Measurements from ENCODE around the gene CAMK1D. TPM values are rescaled to one million over a fixed set of nuclear protein-coding genes. Genes with fewer than 3 reads are reported as not detected.
A peak's percentile ranks its signal among the peaks of the same experiment; 100 is the strongest.

Gene CAMK1D
- total RNA-seq, 2 experiments from 2014 or later = 3.4 to 4.2 TPM

DNA sequence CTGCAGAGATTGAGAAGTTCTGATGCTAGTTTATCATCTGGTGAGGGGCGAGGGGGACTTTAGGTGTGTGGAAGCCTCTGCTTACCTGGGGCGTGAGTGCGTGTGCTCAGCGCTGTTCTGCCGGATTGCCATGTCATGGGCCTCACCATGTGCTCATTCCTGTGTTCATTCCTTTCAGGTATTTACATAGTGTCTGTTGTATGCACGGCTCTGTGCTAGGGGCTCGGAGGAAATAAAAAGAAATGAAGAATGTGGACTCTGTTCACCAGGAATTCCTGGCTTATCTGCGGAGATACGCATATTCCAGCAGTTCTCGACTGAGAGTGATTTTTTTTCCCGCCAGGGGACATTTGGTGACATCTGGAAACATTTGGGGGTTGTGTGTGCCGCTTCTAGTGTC is 152.0 kb downstream of the CAMK1D start:
- H3K27ac Mint-ChIP-seq = no peak overlapping the region

DNA sequence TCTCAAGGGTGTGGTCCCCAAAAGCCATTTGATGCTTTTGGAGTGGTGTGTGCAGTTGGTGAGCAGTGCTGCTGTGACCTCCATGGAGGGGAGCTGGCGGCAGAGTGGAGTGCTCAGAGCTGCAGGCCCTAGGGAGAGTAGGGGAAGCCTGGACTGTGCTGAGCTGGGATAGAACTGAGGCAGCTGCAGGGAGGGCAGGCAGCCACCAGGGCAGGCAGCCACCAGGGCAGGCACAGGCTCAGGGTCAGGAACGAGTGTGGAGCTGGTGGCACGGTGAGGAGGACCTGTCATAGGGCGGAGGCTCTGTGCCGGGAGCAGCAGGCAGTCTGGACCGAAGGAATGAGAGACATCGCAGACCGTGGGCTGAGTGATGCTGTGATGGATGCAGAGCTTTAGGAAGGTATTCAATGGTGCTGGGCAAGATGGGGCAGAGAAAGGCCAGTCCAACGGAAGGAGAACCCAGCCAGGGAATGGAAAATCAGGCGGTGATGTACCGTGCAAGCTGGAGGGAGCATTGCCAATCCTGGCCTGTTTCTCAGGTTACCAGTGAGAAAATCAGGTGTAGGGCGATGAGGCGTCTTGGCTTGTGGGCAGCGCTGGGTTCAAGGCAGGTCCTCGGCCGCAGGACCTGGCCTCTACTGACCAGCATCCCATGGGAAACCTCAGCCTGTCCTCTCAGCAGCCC is 152.6 kb downstream of the CAMK1D start:
- no peak overlapping the region for H3K4me3 Mint-ChIP-seq
- H3K9me3 Mint-ChIP-seq (ENCODE audit: insufficient read depth) = no peaks in the 10 kb centered on the region
- peaks cover 10% of the 10 kb centered on the region for H3K27me3 Mint-ChIP-seq (ENCODE audit: low read depth)
- ChIA-PET POLR2A (no interaction called here), CTCF (no interaction called here)
- ATAC-seq = no peak
- no peaks in the 10 kb centered on the region for H3K36me3 Mint-ChIP-seq (ENCODE audit: low read depth)
- peaks cover 12% of the 10 kb centered on the region for H3K4me1 Mint-ChIP-seq (ENCODE audit: low read depth)
- DNase-seq = peak; percentile 15
- no peak overlapping the region for H3K27ac Mint-ChIP-seq

More for the DNA sequence above, 152.0 kb downstream of the CAMK1D start:
- DNase-seq (no peak), ATAC-seq (no peak)
- Mint-ChIP-seq H3K4me3 (no peak overlapping the region), H3K36me3 (ENCODE audit: low read depth) (no peaks in the 10 kb centered on the region), H3K27me3 (ENCODE audit: low read depth) (peaks cover 10% of the 10 kb centered on the region), H3K4me1 (ENCODE audit: low read depth) (peaks cover 10% of the 10 kb centered on the region), H3K9me3 (ENCODE audit: insufficient read depth) (no peaks in the 10 kb centered on the region)
- ChIA-PET CTCF (interaction anchor here (0.9 kb wide), 1 partner anchor 155 kb away, joined by 3 read pairs; no protein-coding TSS in a partner anchor), POLR2A (no interaction called here)

DNA sequence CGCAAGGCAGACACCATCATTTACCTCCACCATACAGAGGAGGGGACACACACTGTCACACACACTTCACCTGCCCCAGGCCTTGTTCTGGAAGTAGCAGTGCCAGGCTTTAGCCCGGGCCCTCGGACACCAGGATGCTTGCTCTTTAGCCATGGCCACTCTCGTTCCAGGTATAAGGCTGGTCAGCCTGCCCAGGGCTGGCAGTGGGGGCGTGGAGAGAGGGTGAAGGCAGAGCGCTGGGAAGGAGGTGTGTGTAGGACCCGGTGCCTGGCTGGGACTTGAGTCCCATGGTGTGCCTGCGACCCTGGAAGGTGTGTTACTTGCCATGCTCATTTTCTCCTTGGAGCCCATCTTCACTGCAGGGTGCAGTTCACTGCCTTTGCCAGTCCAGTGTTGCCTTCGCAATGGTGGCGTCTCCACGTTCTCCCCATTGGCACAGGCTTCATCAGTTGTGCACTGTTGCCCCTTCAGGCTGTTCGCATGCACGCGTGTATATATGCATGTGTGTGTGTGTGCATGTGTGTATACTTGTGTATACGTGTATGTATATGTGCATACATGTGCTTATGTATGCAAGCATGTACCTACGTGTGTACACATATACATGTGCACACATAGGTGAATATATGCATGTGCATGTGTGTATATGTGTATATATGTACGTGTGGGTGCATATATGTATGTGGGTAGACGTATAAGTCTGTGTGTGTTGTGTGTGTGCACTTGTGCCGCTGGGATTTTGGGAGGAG is 153.4 kb downstream of the CAMK1D start:
- H3K4me1 Mint-ChIP-seq (ENCODE audit: low read depth) = peaks cover 19% of the 10 kb centered on the region

DNA sequence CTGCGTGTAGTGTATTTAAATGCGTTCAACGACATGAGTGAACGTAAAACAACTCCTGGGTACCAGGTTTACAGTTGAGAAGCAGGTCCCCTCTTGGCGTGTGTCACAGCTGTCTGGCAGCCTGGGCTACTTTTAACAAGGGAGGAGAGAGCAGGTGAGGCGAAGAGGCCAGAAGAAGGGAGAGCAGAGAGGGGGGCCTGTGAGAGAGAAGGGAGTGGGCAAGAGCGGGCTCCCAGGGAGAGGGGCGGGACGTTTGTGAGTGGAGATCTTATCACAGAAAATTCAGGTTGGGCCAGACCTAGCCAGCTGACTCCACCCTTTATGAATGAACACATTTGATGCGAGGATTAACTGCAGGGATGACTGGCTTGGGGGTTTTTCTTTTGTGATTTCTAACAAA is 154.0 kb downstream of the CAMK1D start:
- Mint-ChIP-seq H3K9me3 (ENCODE audit: insufficient read depth) (no peaks in the 10 kb centered on the region), H3K27ac (no peak overlapping the region), H3K27me3 (ENCODE audit: low read depth) (peaks cover 10% of the 10 kb centered on the region), H3K4me3 (no peak overlapping the region), H3K4me1 (ENCODE audit: low read depth) (peaks cover 26% of the 10 kb centered on the region), H3K36me3 (ENCODE audit: low read depth) (no peaks in the 10 kb centered on the region)
- DNase-seq (peak; percentile 17), ATAC-seq (no peak)
- ChIA-PET POLR2A (no interaction called here), CTCF (no interaction called here)

More for the DNA sequence above, 153.4 kb downstream of the CAMK1D start:
- peaks cover 10% of the 10 kb centered on the region for H3K27me3 Mint-ChIP-seq (ENCODE audit: low read depth)
- H3K36me3 Mint-ChIP-seq (ENCODE audit: low read depth) = no peaks in the 10 kb centered on the region
- no peak overlapping the region for H3K4me3 Mint-ChIP-seq
- ChIA-PET CTCF (no interaction called here), POLR2A (no interaction called here)
- DNase-seq (peak; percentile 17), ATAC-seq (no peak)
- no peak overlapping the region for H3K27ac Mint-ChIP-seq
- no peaks in the 10 kb centered on the region for H3K9me3 Mint-ChIP-seq (ENCODE audit: insufficient read depth)

DNA sequence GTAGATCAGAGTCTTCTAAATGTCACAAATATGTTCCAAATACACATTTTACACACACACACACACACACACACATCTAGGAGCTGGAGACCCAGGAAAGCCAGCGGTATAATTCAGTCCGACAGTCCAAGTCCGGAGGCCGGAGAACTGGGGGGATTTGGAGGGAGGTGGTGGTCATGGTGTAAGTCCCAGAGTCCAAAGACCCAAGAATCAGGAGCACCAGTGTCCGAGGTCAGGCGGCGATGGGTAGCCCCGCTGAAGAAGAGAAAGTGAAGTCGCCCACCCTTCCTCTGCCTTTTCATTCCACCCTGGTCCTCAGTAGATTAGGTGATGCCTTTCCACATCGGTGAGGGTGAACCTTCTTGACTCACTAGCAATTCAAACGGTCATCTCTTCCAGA is 154.8 kb downstream of the CAMK1D start:
- peaks cover 34% of the 10 kb centered on the region for H3K4me1 Mint-ChIP-seq (ENCODE audit: low read depth)
- CTCF ChIA-PET = no interaction called here
- no peaks in the 10 kb centered on the region for H3K36me3 Mint-ChIP-seq (ENCODE audit: low read depth)
- H3K9me3 Mint-ChIP-seq (ENCODE audit: insufficient read depth) = no peaks in the 10 kb centered on the region
- H3K27me3 Mint-ChIP-seq (ENCODE audit: low read depth) = peaks cover 14% of the 10 kb centered on the region
- DNase-seq = no peak
- H3K27ac Mint-ChIP-seq = no peak overlapping the region
- no peak overlapping the region for H3K4me3 Mint-ChIP-seq
- ATAC-seq = no peak
- POLR2A ChIA-PET = no interaction called here

DNA sequence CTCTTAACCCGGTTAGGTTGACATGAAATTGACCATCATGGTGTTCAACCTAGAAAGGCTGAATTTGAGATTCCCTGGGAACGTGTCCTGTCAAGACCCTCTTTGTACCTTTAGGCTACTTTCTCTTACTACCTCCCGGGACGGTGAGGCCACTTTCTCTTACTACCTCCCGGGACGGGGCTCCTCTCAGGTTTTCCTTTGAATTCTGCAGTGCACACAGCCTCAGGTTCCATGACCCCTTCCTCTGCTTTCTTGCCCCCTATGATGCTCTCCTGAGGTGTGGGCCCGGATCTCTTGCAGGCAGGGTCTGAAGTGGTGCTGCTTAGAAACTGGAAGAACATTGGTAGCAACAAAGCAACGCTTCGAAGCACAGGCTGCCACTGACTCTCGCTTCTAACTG is 155.3 kb downstream of the CAMK1D start:
- H3K27me3 Mint-ChIP-seq (ENCODE audit: low read depth) = peaks cover 12% of the 10 kb centered on the region
- H3K9me3 Mint-ChIP-seq (ENCODE audit: insufficient read depth) = no peaks in the 10 kb centered on the region
- no peak overlapping the region for H3K4me3 Mint-ChIP-seq
- peak; percentile 14 for DNase-seq
- no peak for ATAC-seq
- H3K36me3 Mint-ChIP-seq (ENCODE audit: low read depth) = no peaks in the 10 kb centered on the region
- POLR2A ChIA-PET = no interaction called here
- CTCF ChIA-PET = no interaction called here
- H3K27ac Mint-ChIP-seq = no peak overlapping the region
- H3K4me1 Mint-ChIP-seq (ENCODE audit: low read depth) = peaks cover 38% of the 10 kb centered on the region

DNA sequence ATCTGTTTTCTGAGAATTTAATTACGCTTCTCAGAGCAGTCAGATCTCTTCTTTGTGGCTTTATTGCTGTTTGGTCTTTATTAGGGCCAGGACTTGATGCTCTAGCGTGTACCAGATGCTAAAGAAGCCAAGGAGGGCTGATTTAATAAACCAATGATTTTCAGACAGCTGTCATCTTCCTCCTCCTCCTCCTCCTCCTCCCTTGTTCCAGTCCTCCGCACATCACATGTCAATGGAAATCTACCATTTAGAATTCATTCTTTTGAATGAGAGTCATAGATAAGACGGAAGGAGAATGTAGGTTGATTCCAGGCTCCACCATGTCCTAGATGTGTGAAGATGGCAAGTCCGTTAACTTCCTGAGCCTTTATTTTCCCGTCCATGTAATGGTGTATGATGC is 156.3 kb downstream of the CAMK1D start:
- ChIA-PET POLR2A (no interaction called here), CTCF (no interaction called here)
- H3K9me3 Mint-ChIP-seq (ENCODE audit: insufficient read depth) = no peaks in the 10 kb centered on the region

DNA sequence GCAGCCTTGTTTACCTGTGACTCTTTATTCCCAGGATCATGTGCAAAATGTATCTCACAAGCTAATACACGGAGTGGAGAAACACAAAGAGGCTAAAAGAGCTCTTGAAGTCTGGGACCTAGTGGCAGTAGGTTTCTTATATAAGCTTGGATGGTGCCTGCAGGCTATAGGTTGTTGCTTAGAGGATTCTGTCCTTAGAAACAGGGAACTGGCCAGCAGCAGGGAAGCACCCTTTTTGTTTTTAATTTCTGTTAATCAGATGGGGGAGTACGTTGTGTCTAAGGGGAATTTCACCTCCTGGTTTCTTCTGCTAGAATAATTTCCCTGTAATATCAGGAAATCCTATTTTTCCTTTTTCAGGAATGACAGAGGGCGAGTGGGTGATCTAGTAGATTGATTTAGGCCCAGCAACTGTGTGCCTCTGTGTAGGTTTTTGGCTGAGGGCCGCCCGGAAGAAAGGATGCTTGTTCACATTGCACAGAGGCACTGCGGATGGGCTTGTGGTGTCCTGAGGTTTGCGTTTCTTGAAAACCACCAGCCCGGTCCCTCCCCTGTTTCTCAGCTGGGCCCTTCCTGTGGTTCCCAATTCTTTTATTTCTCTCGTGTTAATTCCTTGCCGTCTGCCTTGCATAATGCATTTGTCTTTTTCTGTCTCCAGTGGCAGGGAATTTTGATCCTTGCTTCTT is 158.0 kb downstream of the CAMK1D start:
- Mint-ChIP-seq H3K27ac (no peak overlapping the region), H3K9me3 (ENCODE audit: insufficient read depth) (no peaks in the 10 kb centered on the region), H3K4me3 (peak overlapping the region; percentile 22), H3K36me3 (ENCODE audit: low read depth) (no peaks in the 10 kb centered on the region), H3K27me3 (ENCODE audit: low read depth) (peaks cover 12% of the 10 kb centered on the region), H3K4me1 (ENCODE audit: low read depth) (peaks cover 39% of the 10 kb centered on the region)
- CTCF ChIA-PET = no interaction called here
- POLR2A ChIA-PET = no interaction called here
- ATAC-seq (peak; percentile 75), DNase-seq (peak; percentile 70)

More for the DNA sequence above, 156.3 kb downstream of the CAMK1D start:
- H3K36me3 Mint-ChIP-seq (ENCODE audit: low read depth) = no peaks in the 10 kb centered on the region
- H3K4me3 Mint-ChIP-seq = no peak overlapping the region
- DNase-seq (no peak), ATAC-seq (no peak)
- peaks cover 44% of the 10 kb centered on the region for H3K4me1 Mint-ChIP-seq (ENCODE audit: low read depth)
- H3K27me3 Mint-ChIP-seq (ENCODE audit: low read depth) = peaks cover 12% of the 10 kb centered on the region
- no peak overlapping the region for H3K27ac Mint-ChIP-seq

DNA sequence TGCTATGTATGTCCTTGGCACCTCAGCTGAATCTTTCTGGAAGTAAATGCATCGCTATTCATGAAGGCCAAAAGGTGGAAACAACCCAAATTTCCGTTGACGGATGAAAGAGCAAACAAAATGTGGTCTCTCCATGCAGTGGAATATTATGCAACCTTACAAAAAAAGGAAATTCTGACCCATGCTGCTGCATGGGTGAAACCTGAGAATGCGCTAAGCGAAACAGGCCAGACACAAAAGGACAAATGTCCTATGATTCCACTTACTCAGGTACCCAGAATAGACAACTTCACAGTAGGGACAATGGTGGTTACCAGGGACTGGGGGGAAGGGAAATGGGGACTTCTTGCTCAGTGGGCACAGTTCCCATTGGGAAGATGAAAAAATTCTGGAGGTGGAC is 158.8 kb downstream of the CAMK1D start:
- no peak for ATAC-seq
- no peaks in the 10 kb centered on the region for H3K36me3 Mint-ChIP-seq (ENCODE audit: low read depth)
- no peak overlapping the region for H3K27ac Mint-ChIP-seq
- DNase-seq = no peak
- no peaks in the 10 kb centered on the region for H3K9me3 Mint-ChIP-seq (ENCODE audit: insufficient read depth)
- POLR2A ChIA-PET = no interaction called here
- CTCF ChIA-PET = interaction anchor here (0.7 kb wide), 1 partner anchor 121 kb away, joined by 3 read pairs; no protein-coding TSS in a partner anchor
- H3K4me1 Mint-ChIP-seq (ENCODE audit: low read depth) = peaks cover 39% of the 10 kb centered on the region
- no peak overlapping the region for H3K4me3 Mint-ChIP-seq
- H3K27me3 Mint-ChIP-seq (ENCODE audit: low read depth) = peaks cover 10% of the 10 kb centered on the region

DNA sequence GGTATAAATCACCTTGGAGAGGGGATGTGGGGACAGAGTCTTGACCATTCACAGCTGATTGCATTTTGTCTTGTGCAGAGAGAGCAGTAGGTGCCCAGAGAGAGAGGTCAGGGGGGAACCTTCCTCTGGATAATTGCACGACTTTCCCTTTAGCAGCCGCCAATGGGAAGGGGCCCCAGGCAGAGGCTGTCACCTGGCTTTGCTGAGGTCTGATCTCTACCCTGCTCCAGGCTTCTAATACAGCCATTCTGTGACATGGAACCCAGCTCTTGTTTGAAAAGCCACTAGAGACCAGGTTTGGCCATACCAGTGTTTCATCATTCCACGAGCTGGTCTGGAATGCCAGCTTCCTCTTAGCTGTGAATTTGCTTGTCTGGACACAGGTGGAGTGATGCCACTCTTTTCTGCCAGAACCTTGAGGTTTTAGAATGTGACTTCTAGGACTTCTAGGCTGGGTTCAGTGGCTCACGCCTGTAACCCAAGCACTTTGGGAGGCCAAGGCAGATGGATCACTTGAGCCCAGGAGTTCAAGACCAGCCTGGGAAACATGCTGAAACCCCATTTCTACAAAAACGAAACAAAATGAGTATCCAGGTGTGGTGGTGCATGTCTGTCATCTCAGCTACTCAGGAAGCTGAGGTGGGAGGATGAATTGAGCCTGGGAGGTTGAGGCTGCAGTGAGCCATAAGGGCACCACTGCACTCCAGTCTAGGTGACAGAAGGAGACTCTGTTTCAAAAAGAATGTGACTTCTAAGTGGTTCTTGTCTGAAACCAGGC is 159.9 kb downstream of the CAMK1D start:
- no peak for ATAC-seq
- Mint-ChIP-seq H3K27me3 (ENCODE audit: low read depth) (peaks cover 7% of the 10 kb centered on the region), H3K4me3 (no peak overlapping the region), H3K9me3 (ENCODE audit: insufficient read depth) (no peaks in the 10 kb centered on the region), H3K4me1 (ENCODE audit: low read depth) (peaks cover 42% of the 10 kb centered on the region), H3K27ac (no peak overlapping the region), H3K36me3 (ENCODE audit: low read depth) (no peaks in the 10 kb centered on the region)
- ChIA-PET POLR2A (no interaction called here), CTCF (interaction anchor here (0.7 kb wide), 1 partner anchor 120 kb away, joined by 3 read pairs; no protein-coding TSS in a partner anchor)
- DNase-seq = no peak

DNA sequence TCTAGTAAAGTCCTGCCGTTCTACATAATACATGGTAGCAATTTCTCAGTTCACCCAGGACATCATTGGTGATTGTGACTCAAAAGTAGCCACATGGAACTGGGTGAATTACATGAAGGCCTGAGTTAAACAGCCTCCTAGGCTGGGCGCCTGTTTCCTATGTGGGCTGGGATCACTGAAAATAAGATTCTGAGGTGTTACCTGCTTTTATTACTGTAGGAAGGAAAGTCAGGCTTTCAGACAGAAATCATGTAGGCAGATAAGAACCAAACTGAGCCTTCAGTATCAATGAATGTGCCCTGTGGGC is 160.4 kb downstream of the CAMK1D start:
- Mint-ChIP-seq H3K27me3 (ENCODE audit: low read depth) (peaks cover 7% of the 10 kb centered on the region), H3K4me3 (no peak overlapping the region), H3K27ac (no peak overlapping the region), H3K36me3 (ENCODE audit: low read depth) (no peaks in the 10 kb centered on the region), H3K4me1 (ENCODE audit: low read depth) (peaks cover 44% of the 10 kb centered on the region), H3K9me3 (ENCODE audit: insufficient read depth) (no peaks in the 10 kb centered on the region)
- ATAC-seq = no peak
- no peak for DNase-seq
- POLR2A ChIA-PET = no interaction called here
- CTCF ChIA-PET = no interaction called here

DNA sequence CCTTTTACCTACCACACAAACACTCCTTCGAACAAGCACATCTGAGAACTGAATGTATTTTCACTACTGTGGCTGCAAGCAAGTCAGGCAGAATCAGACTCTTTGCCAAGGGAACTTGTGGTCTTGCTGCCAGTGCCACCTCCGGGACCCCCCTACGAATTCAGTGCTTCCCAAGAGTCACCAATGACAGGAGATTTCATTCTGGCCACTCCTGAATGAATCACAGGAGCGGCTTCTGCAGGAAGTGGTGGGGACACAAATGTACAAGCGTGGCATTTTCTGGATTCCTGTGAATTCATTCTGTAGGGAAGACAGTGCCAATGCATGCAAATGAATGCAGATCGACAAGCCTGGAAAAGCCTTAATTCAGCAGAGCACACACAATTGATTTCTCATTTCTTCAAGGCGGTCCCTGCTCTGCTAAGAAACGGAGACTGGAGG is 161.2 kb downstream of the CAMK1D start:
- Mint-ChIP-seq H3K27me3 (ENCODE audit: low read depth) (peaks cover 7% of the 10 kb centered on the region), H3K9me3 (ENCODE audit: insufficient read depth) (no peaks in the 10 kb centered on the region), H3K4me1 (ENCODE audit: low read depth) (peaks cover 44% of the 10 kb centered on the region), H3K4me3 (no peak overlapping the region), H3K27ac (no peak overlapping the region), H3K36me3 (ENCODE audit: low read depth) (no peaks in the 10 kb centered on the region)
- ChIA-PET CTCF (no interaction called here), POLR2A (no interaction called here)
- no peak for DNase-seq
- no peak for ATAC-seq

Data from activated CD8-positive, alpha-beta T cell treated with anti-CD3 and anti-CD28 coated beads, Interleukin-2, amount 10 ng/mL, durations not matched to agents 7 days and 5 days (primary cell).